Kidney (tissue), 14 donors: ENCODE measurements around the gene ZFAND6. TPM values are rescaled to one million over a fixed set of nuclear protein-coding genes. Genes with fewer than 3 reads are reported as not detected.

Source experiments
- DNase-seq, 5 donors: peaks; one replicate each; pipeline ENCODE4 v3.0.0-alpha.2; 2013 to 2020
- FAIRE-seq: peaks from 2 replicates; lab custom pipeline; 2012; peaks lifted over from hg19 to GRCh38; lab: Jason Lieb, UNC
- H3K27ac ChIP-seq, 2 donors: one replicate each; pipeline ENCODE4 v1.7.0; 2013; ENCODE audit warnings: low read depth in 2 of 2, low read length in 2 of 2, inconsistent platforms in 1 of 2
- H3K27me3 ChIP-seq: one replicate; pipeline ENCODE4 v1.7.1; 2013; ENCODE audit warnings: low read length, inconsistent platforms; ENCODE audit not compliant: control insufficient read depth, insufficient read depth
- H3K36me3 ChIP-seq, 3 donors: one replicate each; pipeline versions ENCODE4 v1.7.0 to v1.7.1; 2013; ENCODE audit warnings: low read length in 3 of 3, control low read depth in 1 of 3, inconsistent platforms in 1 of 3; ENCODE audit not compliant: insufficient read depth in 3 of 3, control insufficient read depth in 2 of 3
- H3K4me1 ChIP-seq, 3 donors: one replicate each; pipeline versions ENCODE4 v1.7.0 to v1.7.1; 2013; ENCODE audit warnings: low read length in 3 of 3, inconsistent platforms in 1 of 3, low read depth in 1 of 3; ENCODE audit not compliant: control insufficient read depth in 2 of 3, insufficient read depth in 2 of 3
- H3K4me3 ChIP-seq, 3 donors: one replicate each; pipeline versions ENCODE4 v1.7.0 to v1.8.1; 2013; ENCODE audit warnings: low read length in 3 of 3, control low read depth in 1 of 3, inconsistent platforms in 1 of 3
- H3K9ac ChIP-seq, 3 donors: one replicate each; pipeline versions ENCODE4 v1.7.0 to v1.7.1; 2013; ENCODE audit warnings: low read length in 3 of 3, control low read depth in 1 of 3, inconsistent platforms in 1 of 3
- H3K9me3 ChIP-seq, 3 donors: one replicate each; pipeline versions ENCODE4 v1.7.0 to v1.7.1; 2013; ENCODE audit warnings: low read length in 3 of 3, control low read depth in 1 of 3, inconsistent platforms in 1 of 3; ENCODE audit not compliant: control insufficient read depth in 2 of 3, insufficient read depth in 1 of 3
- CTCF ChIP-seq: IDR thresholded peaks from 3 replicates; pipeline ENCODE4 v1.5.1; 2012; ENCODE audit warnings: mild to moderate bottlenecking, moderate library complexity, borderline replicate concordance; ENCODE audit not compliant: insufficient read depth; ENCODE audit errors: extremely low read depth
- intact Hi-C: fragments of 100-400 bp; cut with DNase I; formaldehyde crosslinking; loops from one replicate; pipeline ENCODE4 v1.11.1; 2022
- polyA plus RNA-seq: library from polyadenylated mRNA; stranded (reverse); fragments of 350-450 nt; fragmentation: Illumina TruSeq; extraction: RNeasy Lipid Tissue Mini Kit (QIAGEN cat#74804); gene quantifications from one replicate; pipeline ENCODE4 v1.2.3, GENCODE V29; 2014; ENCODE audit warnings: low read depth, low replicate concordance; ENCODE audit not compliant: insufficient read depth
- total RNA-seq: library from RNA; stranded (reverse); fragmentation: NEBNext Ultra II Directional; extraction: Animal tissue kit (Norgen Biotek cat#: 25700); gene quantifications from one replicate; pipeline ENCODE4 v1.2.1, GENCODE V29; 2021
- donor health status: control.
- donor health status: control.
- donor health status: control.
- donor health status: control.
- donor health status: control.
- donor health status: DM: yes; HTN: yes; CAD: no.
- donor health status: Normal renal cell carcinoma (clear cell type).

ZFAND6 gene
- total and polyA plus RNA-seq, 2 donors from 2014 or later = 72.3 to 85.7 TPM

- Histone ChIP-seq H3K4me3 (no peak overlapping the region), H3K27me3 (no peaks in the 10 kb centered on the region), H3K9me3 (no peaks in the 10 kb centered on the region), H3K36me3 (no peaks in the 10 kb centered on the region), H3K27ac (no peak overlapping the region), H3K4me1 (no peaks in the 10 kb centered on the region), H3K9ac (no peak overlapping the region)
- no peak for FAIRE-seq
- intact Hi-C loops = no loop called here
- DNase-seq = no peak
- TF ChIP-seq CTCF = no peak
Observed at GRCh38 chr15:80026754-80027153, 32.7 kb upstream of the ZFAND6 start.

GRCh38 chr15:80028937-80029336 lies 30.5 kb upstream of the ZFAND6 start:
- no peaks in the 10 kb centered on the region for H3K9me3 ChIP-seq
- intact Hi-C loops = no loop called here
- H3K27me3 ChIP-seq = no peaks in the 10 kb centered on the region
- H3K36me3 ChIP-seq = no peaks in the 10 kb centered on the region
- peaks cover 0 to 3% (median 0%) of the 10 kb centered on the region in 3 donors for H3K4me1 ChIP-seq
- FAIRE-seq = no peak
- no peak overlapping the region for H3K4me3 ChIP-seq
- H3K27ac ChIP-seq = no peak overlapping the region
- TF ChIP-seq CTCF = no peak
- no peak overlapping the region for H3K9ac ChIP-seq
- DNase-seq = no peak

GRCh38 chr15:80031841-80032240 lies 27.6 kb upstream of the ZFAND6 start:
- no peak overlapping the region for H3K9ac ChIP-seq

More at GRCh38 chr15:80031841-80032240, 27.6 kb upstream of the ZFAND6 start:
- H3K9me3 ChIP-seq = no peaks in the 10 kb centered on the region
- H3K4me1 ChIP-seq = peaks cover 0 to 3% (median 0%) of the 10 kb centered on the region in 3 donors
- no peak for DNase-seq
- no peak overlapping the region for H3K27ac ChIP-seq
- no peaks in the 10 kb centered on the region for H3K36me3 ChIP-seq
- no peaks in the 10 kb centered on the region for H3K27me3 ChIP-seq
- intact Hi-C loops = no loop called here
- TF ChIP-seq CTCF = no peak
- no peak for FAIRE-seq
- H3K4me3 ChIP-seq = no peak overlapping the region
